Neural cell (in vitro differentiated cells): ENCODE data around the gene PTOV1.

Source experiments
- CTCF ChIP-seq: fragments of 450-650 bp; IDR thresholded peaks from 2 replicates; pipeline ENCODE4 v1.5.1; 2014; ENCODE audit warnings: antibody characterized with exemption, mild to moderate bottlenecking, moderate library complexity; ENCODE audit not compliant: poor library complexity, severe bottlenecking
- EP300 ChIP-seq: fragments of 450-650 bp; conservative IDR thresholded peaks from 2 replicates; pipeline ENCODE4 v1.6.1; 2014; ENCODE audit warnings: antibody characterized with exemption, mild to moderate bottlenecking, moderate library complexity; ENCODE audit not compliant: poor library complexity, severe bottlenecking
- POLR2AphosphoS5 ChIP-seq: IDR thresholded peaks from 2 replicates; pipeline ENCODE4 v1.6.1; 2012
- RAD21 ChIP-seq: fragments of 450-650 bp; conservative IDR thresholded peaks from 2 replicates; pipeline ENCODE4 v1.6.1; 2014; ENCODE audit warnings: antibody characterized with exemption, mild to moderate bottlenecking, moderate library complexity
- TAF1 ChIP-seq: IDR thresholded peaks from 2 replicates; pipeline ENCODE4 v1.6.1; 2012; ENCODE audit warnings: low read depth

GRCh38 chr19:49851456-49852259, 699 bp downstream of the PTOV1 start:
- TF ChIP-seq CTCF: no peak
- no peak for TF ChIP-seq TAF1
- TF ChIP-seq POLR2AphosphoS5: no peak
- TF ChIP-seq EP300: no peak
- TF ChIP-seq RAD21: no peak
